ENCODE measurements around the gene LPP. TPM values are rescaled to one million over a fixed set of nuclear protein-coding genes. Genes with fewer than 3 reads are reported as not detected.

Gene LPP
- total and polyA plus RNA-seq, 2 of the 13 experiments (the other 11 are each of a cell fraction or from before 2014, with no cell fraction given) = 19.2 to 29.9 TPM

DNA sequence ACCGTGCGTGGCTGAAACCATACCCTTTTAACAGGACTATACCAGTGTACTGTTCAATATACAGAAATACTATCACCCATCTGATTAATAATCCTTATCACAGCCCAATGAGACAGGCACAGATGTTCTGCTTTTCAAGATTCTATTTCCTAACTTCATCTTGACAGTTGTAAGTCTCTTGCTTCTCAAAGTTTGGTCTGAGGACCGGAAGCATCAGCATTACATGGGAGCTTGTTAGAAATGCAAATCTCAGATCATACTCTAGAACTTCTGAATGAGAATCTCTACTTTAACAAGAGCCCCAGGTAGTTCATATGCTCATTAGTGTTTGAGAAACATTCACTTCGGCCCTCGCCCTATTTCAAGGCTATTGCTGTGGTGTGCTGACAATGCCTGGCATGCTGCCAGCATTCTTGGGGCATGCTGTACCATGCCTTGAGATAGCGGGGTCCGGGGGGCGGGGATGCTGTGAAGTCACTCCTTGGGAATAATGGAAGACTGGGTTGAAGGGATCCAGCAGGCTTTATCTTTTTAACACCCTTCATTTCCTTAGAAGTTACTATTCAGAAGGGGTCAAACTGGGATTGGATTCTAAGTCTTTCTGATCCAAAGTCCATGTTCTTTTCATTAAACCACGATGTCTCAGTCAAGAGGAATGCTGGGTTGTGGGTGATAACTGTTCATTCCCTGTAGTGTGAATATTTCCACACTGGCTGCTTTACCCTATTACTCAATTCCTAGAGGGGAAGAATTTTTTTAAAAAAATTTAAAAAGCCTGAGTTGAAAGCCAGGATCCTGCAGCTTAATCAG lies 194.7 kb downstream of the LPP start:
- Histone ChIP-seq H2AFZ (ENCODE audit: low read length) (no peak overlapping the region), H3K36me3 (replicated peaks in 1 of 2; ENCODE audit: control insufficient read depth in 1 of 2, insufficient read depth in 2 of 2, low read length in 2 of 2) (peaks cover 2 to 5% of the 10 kb centered on the region in 2 experiments; a peak in 2 of 5 replicates), H3K79me2 (ENCODE audit: insufficient read depth, low read length) (peaks cover 2% of the 10 kb centered on the region), H3K9me3 (ENCODE audit: low read length) (no peaks in the 10 kb centered on the region), H4K20me1 (ENCODE audit: insufficient read depth, low read length) (no peaks in the 10 kb centered on the region), H3K4me1 (ENCODE audit: insufficient read depth, low read length) (peaks cover 27% of the 10 kb centered on the region), H3K27ac (ENCODE audit: extremely low read length, insufficient read depth, low read length) (no peak overlapping the region), H3K4me3 (replicated peaks in 1 of 3; ENCODE audit: insufficient read depth in 1 of 3, low read depth in 2 of 3, low read length in 3 of 3) (no peak overlapping the region), H3K9ac (ENCODE audit: insufficient read depth, low read depth, low read length) (no peak overlapping the region), H3K4me2 (ENCODE audit: low read depth, low read length) (no peak overlapping the region), H3K27me3 (ENCODE audit: control insufficient read depth in 1 of 2, insufficient read depth in 2 of 2, low read length in 2 of 2) (no peaks in the 10 kb centered on the region)
- ChIA-PET CTCF (ENCODE audit: low intra/inter-chr PET ratio, low total read pairs) (no interaction called here), POLR2A (no interaction called here)
- intact Hi-C loops (cut with micrococcal nuclease; ENCODE audit: unreplicated experiment) = no loop called here
- FAIRE-seq = no peak
- in situ Hi-C loops (cut with HindIII; ENCODE audit: extremely low pct_ligation_motif_present, low pct_unique_long_range_greater_than_20kb) = no loop called here
- 79% methylated on average over 9 of the region's 9 CpGs for WGBS (ENCODE audit: low lambda C conversion rate)
- no TSS peak for BruUV-seq (replicated peaks)
- DNase-seq (ENCODE audit: low spot score) = peak; percentile 58
- ATAC-seq = peak; percentile 33; the same call in 1 of the 3 replicates
- TF ChIP-seq ZBTB3 (CRISPR knock-in tag; IDR thresholded peaks at IDR 0.05; ENCODE audit: borderline replicate concordance, low read depth) (no peak), THAP11 (CRISPR knock-in tag; IDR thresholded peaks at IDR 0.05) (no peak), ZNF441 (CRISPR knock-in tag; IDR thresholded peaks at IDR 0.05; ENCODE audit: borderline replicate concordance) (no peak), GATAD2A (CRISPR knock-in tag; IDR thresholded peaks at IDR 0.05) (peak; percentile 38; the same call in 1 of the 2 replicates), ASH2L (IDR thresholded peaks at IDR 0.05; ENCODE audit: insufficient read length, low read depth, low read length) (no peak), ZNF251 (CRISPR knock-in tag; IDR thresholded peaks at IDR 0.05) (no peak), CEBPB (IDR thresholded peaks at IDR 0.05; ENCODE audit: borderline replicate concordance, low read depth, low read length) (peak; percentile 88), ZNF3 (CRISPR knock-in tag; IDR thresholded peaks at IDR 0.05) (no peak), EP300 (IDR thresholded peaks at IDR 0.05; ENCODE audit: low read depth in 2 of 2, low read length in 2 of 2) (peak in 1 of 2 experiments; percentile 26; a peak in 1 of 4 replicates), EP300 (CRISPR knock-in tag; IDR thresholded peaks at IDR 0.05; ENCODE audit: borderline replicate concordance) (no peak), ARNT (IDR thresholded peaks at IDR 0.05) (no peak), RNF2 (conservative IDR thresholded peaks at IDR 0.05; ENCODE audit: low read depth) (no peak), ZNF205 (CRISPR knock-in tag; IDR thresholded peaks at IDR 0.05) (no peak), TEAD3 (CRISPR knock-in tag; optimal IDR thresholded peaks at IDR 0.05; ENCODE audit: borderline replicate concordance) (peak; percentile 20), LCORL (IDR thresholded peaks at IDR 0.05) (peak; percentile 79), LCORL (CRISPR knock-in tag; IDR thresholded peaks at IDR 0.05) (no peak), SOX6 (IDR thresholded peaks at IDR 0.05) (no peak), SOX6 (CRISPR knock-in tag; IDR thresholded peaks at IDR 0.05) (0 out of 2 replicates have a peak, but pooled peaks have one; percentile 20), CEBPG (CRISPR knock-in tag; IDR thresholded peaks at IDR 0.05) (peak; percentile 72), THYN1 (CRISPR knock-in tag; IDR thresholded peaks at IDR 0.05; ENCODE audit: borderline replicate concordance, low read depth) (no peak), PRMT3 (CRISPR knock-in tag; IDR thresholded peaks at IDR 0.05; ENCODE audit: borderline replicate concordance, low read depth) (no peak), ZNF30 (CRISPR knock-in tag; IDR thresholded peaks at IDR 0.05) (no peak), SMC3 (IDR thresholded peaks at IDR 0.05; ENCODE audit: low read length) (peak; percentile 10; the same call in 1 of the 2 replicates)
- TF ChIP-seq, protein P1, sequence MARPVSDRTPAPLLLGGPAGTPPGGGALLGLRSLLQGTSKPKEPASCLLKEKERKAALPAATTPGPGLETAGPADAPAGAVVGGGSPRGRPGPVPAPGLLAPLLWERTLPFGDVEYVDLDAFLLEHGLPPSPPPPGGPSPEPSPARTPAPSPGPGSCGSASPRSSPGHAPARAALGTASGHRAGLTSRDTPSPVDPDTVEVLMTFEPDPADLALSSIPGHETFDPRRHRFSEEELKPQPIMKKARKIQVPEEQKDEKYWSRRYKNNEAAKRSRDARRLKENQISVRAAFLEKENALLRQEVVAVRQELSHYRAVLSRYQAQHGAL (CRISPR knock-in tag; IDR thresholded peaks at IDR 0.05; ENCODE audit: not compliant biosample characterization) = no peak
- TF ChIP-seq, protein P2, sequence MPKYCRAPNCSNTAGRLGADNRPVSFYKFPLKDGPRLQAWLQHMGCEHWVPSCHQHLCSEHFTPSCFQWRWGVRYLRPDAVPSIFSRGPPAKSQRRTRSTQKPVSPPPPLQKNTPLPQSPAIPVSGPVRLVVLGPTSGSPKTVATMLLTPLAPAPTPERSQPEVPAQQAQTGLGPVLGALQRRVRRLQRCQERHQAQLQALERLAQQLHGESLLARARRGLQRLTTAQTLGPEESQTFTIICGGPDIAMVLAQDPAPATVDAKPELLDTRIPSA (CRISPR knock-in tag; IDR thresholded peaks at IDR 0.05; ENCODE audit: borderline replicate concordance) = no peak
